GM12878 (cell line): ENCODE data around the gene IGF1R. TPM values are rescaled to one million over a fixed set of nuclear protein-coding genes. Genes with fewer than 3 reads are reported as not detected.

Experiments used
- ATAC-seq: fragments of 200-7000 bp; cut with Tn5 transposase; 3 replicates; pipeline ENCODE4 v1.9.1; 2020; ENCODE audit warnings: mild to moderate bottlenecking, moderate library complexity
- BruUV-seq: library from RNA; stranded (reverse); fragments of 400-500 nt; replicated peaks from 2 replicates; lab custom pipeline; 2021; lab: Mats Ljungman, UMichigan
- CTCF ChIA-PET: fragments of 300-600 bp; sonication (Branson Sonifier 250); formaldehyde crosslinking; extraction: SDS; loops from one replicate; lab custom pipeline; 2021; ENCODE audit warnings: inconsistent platforms; lab: Yijun Ruan, JAX
- POLR2A ChIA-PET: fragments of 350-600 bp; formaldehyde crosslinking; extraction: SDS; loops from one replicate; lab custom pipeline; 2021; ENCODE audit warnings: inconsistent platforms; lab: Charles Lee
- RAD21 ChIA-PET: fragments of 300-600 bp; sonication (Branson Sonifier 250); formaldehyde crosslinking; loops from one replicate; lab custom pipeline; 2023; ENCODE audit warnings: antibody characterized with exemption; ENCODE audit not compliant: unreplicated experiment; lab: Charles Lee
- SMC1A ChIA-PET: fragments of 300-600 bp; sonication (Branson Sonifier 250); formaldehyde crosslinking; loops from one replicate; lab custom pipeline; 2023; ENCODE audit not compliant: unreplicated experiment, uncharacterized antibody; lab: Charles Lee
- DNase-seq: peaks from one replicate; pipeline ENCODE4 v3.0.0-alpha.2; 2011; ENCODE audit warnings: low read depth, low spot score
- FAIRE-seq: peaks from 3 replicates; lab custom pipeline; 2011; peaks lifted over from hg19 to GRCh38; lab: Jason Lieb, UNC
- H2AFZ ChIP-seq: 2 replicates; pipeline ENCODE4 v1.6.0; 2011; ENCODE audit warnings: low read depth, low read length, control low read depth; ENCODE audit not compliant: control insufficient read depth
- H3K27ac ChIP-seq: 2 replicates; pipeline ENCODE4 v1.5.1; 2011; ENCODE audit warnings: control low read depth; ENCODE audit not compliant: control insufficient read depth, insufficient read depth
- H3K27me3 ChIP-seq, 2 experiments: replicated peaks in 1 of 2; 2 replicates each; pipeline versions ENCODE4 v1.6.0 to v1.6.1; 2011; ENCODE audit warnings: low read length in 1 of 2; ENCODE audit not compliant: control insufficient read depth in 2 of 2, insufficient read depth in 2 of 2
- H3K36me3 ChIP-seq, 2 experiments: 2 replicates each; pipeline ENCODE4 v1.5.1; 2011; ENCODE audit warnings: low read length in 1 of 2; ENCODE audit not compliant: control insufficient read depth in 2 of 2, insufficient read depth in 2 of 2
- H3K4me1 ChIP-seq: 2 replicates; pipeline ENCODE4 v1.6.1; 2011; ENCODE audit warnings: mild to moderate bottlenecking, low read length, moderate library complexity, mixed read lengths; ENCODE audit not compliant: control insufficient read depth, insufficient read depth
- H3K4me2 ChIP-seq: 2 replicates; pipeline ENCODE4 v1.6.0; 2011; ENCODE audit warnings: control low read depth; ENCODE audit not compliant: control insufficient read depth, insufficient read depth
- H3K4me3 ChIP-seq: fragments of 200-600 bp; sonication (generic); 2 replicates; pipeline ENCODE4 v1.5.1; 2016
- H3K79me2 ChIP-seq: 2 replicates; pipeline ENCODE4 v1.6.0; 2011; ENCODE audit warnings: low read length; ENCODE audit not compliant: control insufficient read depth, insufficient read depth
- H3K9ac ChIP-seq: 2 replicates; pipeline ENCODE4 v1.8.0; 2011; ENCODE audit warnings: low read length, control low read depth, mixed read lengths; ENCODE audit not compliant: control insufficient read depth, insufficient read depth
- H3K9me3 ChIP-seq: replicated peaks from 3 replicates; pipeline ENCODE4 v1.5.1; 2011; ENCODE audit warnings: mild to moderate bottlenecking, low read length; ENCODE audit not compliant: control insufficient read depth, insufficient read depth
- H4K20me1 ChIP-seq: 2 replicates; pipeline ENCODE4 v1.6.0; 2011; ENCODE audit not compliant: control insufficient read depth, insufficient read depth
- CEBPZ ChIP-seq: fragments of 150-350 bp; IDR thresholded peaks from 2 replicates; pipeline ENCODE4 v1.6.1; 2016; ENCODE audit warnings: low read depth, low read length
- CHD1 ChIP-seq: IDR thresholded peaks from 2 replicates; pipeline ENCODE4 v1.6.1; 2012; ENCODE audit warnings: low read depth, low read length, improper control_type of control experiment
- ESRRA ChIP-seq: IDR thresholded peaks from 2 replicates; pipeline ENCODE4 v1.6.1; 2012; ENCODE audit warnings: mild to moderate bottlenecking, low read length, improper control_type of control experiment
- KDM1A ChIP-seq: fragments of 200-600 bp; sonication (generic); IDR thresholded peaks from 2 replicates; pipeline ENCODE4 v1.6.1; 2016; ENCODE audit warnings: borderline replicate concordance
- PAX8 ChIP-seq: fragments of 450-650 bp; IDR thresholded peaks from 2 replicates; pipeline ENCODE4 v1.6.1; 2017; ENCODE audit warnings: mild to moderate bottlenecking, moderate library complexity
- RAD51 ChIP-seq: fragments of 450-650 bp; IDR thresholded peaks from 2 replicates; pipeline ENCODE4 v1.6.1; 2016; ENCODE audit warnings: moderate library complexity, mild to moderate bottlenecking, inconsistent platforms
- SP1 ChIP-seq: IDR thresholded peaks from one replicate; pipeline ENCODE4 v1.6.1; 2011; ENCODE audit warnings: low read depth, low read length
- SUZ12 ChIP-seq: fragments of 200-600 bp; sonication (generic); IDR thresholded peaks from one replicate; pipeline ENCODE4 v1.6.1; 2018; ENCODE audit warnings: antibody characterized with exemption, mild to moderate bottlenecking; ENCODE audit not compliant: unreplicated experiment
- ZBED1 ChIP-seq: IDR thresholded peaks from 2 replicates; pipeline ENCODE4 v1.6.1; 2016; ENCODE audit warnings: borderline replicate concordance
- ZSCAN29 ChIP-seq: fragments of 450-650 bp; IDR thresholded peaks from 2 replicates; pipeline ENCODE4 v1.6.1; 2017; ENCODE audit warnings: mild to moderate bottlenecking, moderate library complexity
- WGBS: methylation state at CpG from one replicate; pipeline ENCODE4 v1.1.6; 2016; ENCODE audit warnings: low lambda C conversion rate; ENCODE audit not compliant: insufficient replicate concordance, insufficient coverage; ENCODE audit errors: missing lambda C conversion rate; 5-methylcytosine and 5-hydroxymethylcytosine counted together
- in situ Hi-C: fragments of 300-500 bp; cut with MboI; formaldehyde crosslinking; loops from 9 replicates; pipeline ENCODE4 v1.14.3; 2018; ENCODE audit warnings: mixed read lengths
- intact Hi-C: fragments of 100-400 bp; cut with micrococcal nuclease; formaldehyde crosslinking; loops from one replicate; pipeline ENCODE4 v1.14.2; 2022; ENCODE audit not compliant: unreplicated experiment
- polyA plus RNA-seq, 11 experiments: library from polyadenylated mRNA; depleted of rRNA in 4 of 11; unstranded in 6 of 11; stranded (reverse) in 5 of 11; fragments of >200 nt; fragmentation: Nextera tagmentation in 4 of 11; fragmentation: Illumina TruSeq in 1 of 11; extraction: Ambion mirVana in 4 of 11; extraction: Trizol in 1 of 11; gene quantifications; 1 replicate in 1 of 11; 2 replicates in 10 of 11; pipeline versions ENCODE4 v1.2.1 to v1.2.3, GENCODE V29; 2011 to 2016; ENCODE audit warnings: inconsistent platforms in 2 of 11, missing spikeins in 2 of 11, low read depth in 1 of 11
- total RNA-seq, 4 experiments: library from RNA; depleted of rRNA in 3 of 4; stranded (reverse); fragments of >200 nt in 3 of 4; fragmentation: Illumina TruSeq in 1 of 4; extraction: Trizol in 1 of 4; gene quantifications; 2 replicates each; pipeline versions ENCODE4 v1.2.1 to v1.2.3, GENCODE V29; 2013 to 2021
- TF ChIP-seq, protein P1 (sequence below): IDR thresholded peaks from 2 replicates; pipeline ENCODE4 v1.6.1; 2012; ENCODE audit warnings: improper control_type of control experiment, low read depth, low read length; ENCODE audit not compliant: insufficient replicate concordance
- TF ChIP-seq, protein P2 (sequence below): IDR thresholded peaks from 2 replicates; pipeline ENCODE4 v1.6.1; 2011; ENCODE audit warnings: borderline replicate concordance, low read depth, mild to moderate bottlenecking, moderate library complexity, low read length; ENCODE audit not compliant: insufficient read depth, poor library complexity, severe bottlenecking

Gene IGF1R
- total and polyA plus RNA-seq, 10 of the 15 experiments (the other 5 are each of a cell fraction or from before 2014, with no cell fraction given), result 0.03 to 2.7 (median 0.66) TPM

GRCh38 chr15:99009741-99010330 lies 361.5 kb downstream of the IGF1R start:
- no peaks in the 10 kb centered on the region for H3K36me3 ChIP-seq
- no peak overlapping the region for H3K27ac ChIP-seq
- TF ChIP-seq SUZ12 (no peak), ZSCAN29 (no peak), CEBPZ (no peak), RAD51 (no peak), PAX8 (no peak), ESRRA (no peak), KDM1A (no peak), SP1 (no peak), ZBED1 (no peak), CHD1 (no peak)
- TF ChIP-seq, protein P1, sequence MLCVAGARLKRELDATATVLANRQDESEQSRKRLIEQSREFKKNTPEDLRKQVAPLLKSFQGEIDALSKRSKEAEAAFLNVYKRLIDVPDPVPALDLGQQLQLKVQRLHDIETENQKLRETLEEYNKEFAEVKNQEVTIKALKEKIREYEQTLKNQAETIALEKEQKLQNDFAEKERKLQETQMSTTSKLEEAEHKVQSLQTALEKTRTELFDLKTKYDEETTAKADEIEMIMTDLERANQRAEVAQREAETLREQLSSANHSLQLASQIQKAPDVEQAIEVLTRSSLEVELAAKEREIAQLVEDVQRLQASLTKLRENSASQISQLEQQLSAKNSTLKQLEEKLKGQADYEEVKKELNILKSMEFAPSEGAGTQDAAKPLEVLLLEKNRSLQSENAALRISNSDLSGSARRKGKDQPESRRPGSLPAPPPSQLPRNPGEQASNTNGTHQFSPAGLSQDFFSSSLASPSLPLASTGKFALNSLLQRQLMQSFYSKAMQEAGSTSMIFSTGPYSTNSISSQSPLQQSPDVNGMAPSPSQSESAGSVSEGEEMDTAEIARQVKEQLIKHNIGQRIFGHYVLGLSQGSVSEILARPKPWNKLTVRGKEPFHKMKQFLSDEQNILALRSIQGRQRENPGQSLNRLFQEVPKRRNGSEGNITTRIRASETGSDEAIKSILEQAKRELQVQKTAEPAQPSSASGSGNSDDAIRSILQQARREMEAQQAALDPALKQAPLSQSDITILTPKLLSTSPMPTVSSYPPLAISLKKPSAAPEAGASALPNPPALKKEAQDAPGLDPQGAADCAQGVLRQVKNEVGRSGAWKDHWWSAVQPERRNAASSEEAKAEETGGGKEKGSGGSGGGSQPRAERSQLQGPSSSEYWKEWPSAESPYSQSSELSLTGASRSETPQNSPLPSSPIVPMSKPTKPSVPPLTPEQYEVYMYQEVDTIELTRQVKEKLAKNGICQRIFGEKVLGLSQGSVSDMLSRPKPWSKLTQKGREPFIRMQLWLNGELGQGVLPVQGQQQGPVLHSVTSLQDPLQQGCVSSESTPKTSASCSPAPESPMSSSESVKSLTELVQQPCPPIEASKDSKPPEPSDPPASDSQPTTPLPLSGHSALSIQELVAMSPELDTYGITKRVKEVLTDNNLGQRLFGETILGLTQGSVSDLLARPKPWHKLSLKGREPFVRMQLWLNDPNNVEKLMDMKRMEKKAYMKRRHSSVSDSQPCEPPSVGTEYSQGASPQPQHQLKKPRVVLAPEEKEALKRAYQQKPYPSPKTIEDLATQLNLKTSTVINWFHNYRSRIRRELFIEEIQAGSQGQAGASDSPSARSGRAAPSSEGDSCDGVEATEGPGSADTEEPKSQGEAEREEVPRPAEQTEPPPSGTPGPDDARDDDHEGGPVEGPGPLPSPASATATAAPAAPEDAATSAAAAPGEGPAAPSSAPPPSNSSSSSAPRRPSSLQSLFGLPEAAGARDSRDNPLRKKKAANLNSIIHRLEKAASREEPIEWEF, result no peak
- TF ChIP-seq, protein P2, sequence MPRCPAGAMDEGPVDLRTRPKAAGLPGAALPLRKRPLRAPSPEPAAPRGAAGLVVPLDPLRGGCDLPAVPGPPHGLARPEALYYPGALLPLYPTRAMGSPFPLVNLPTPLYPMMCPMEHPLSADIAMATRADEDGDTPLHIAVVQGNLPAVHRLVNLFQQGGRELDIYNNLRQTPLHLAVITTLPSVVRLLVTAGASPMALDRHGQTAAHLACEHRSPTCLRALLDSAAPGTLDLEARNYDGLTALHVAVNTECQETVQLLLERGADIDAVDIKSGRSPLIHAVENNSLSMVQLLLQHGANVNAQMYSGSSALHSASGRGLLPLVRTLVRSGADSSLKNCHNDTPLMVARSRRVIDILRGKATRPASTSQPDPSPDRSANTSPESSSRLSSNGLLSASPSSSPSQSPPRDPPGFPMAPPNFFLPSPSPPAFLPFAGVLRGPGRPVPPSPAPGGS, result no peak
- H3K4me1 ChIP-seq, result no peaks in the 10 kb centered on the region
- in situ Hi-C loops (no loop called here), intact Hi-C loops (no loop called here)
- SMC1A ChIA-PET, result interaction anchor here (0.7 to 1.9 kb wide), 6 partner anchors 16 to 73 kb away, joined by 4 to 5 read pairs (median 4); no protein-coding TSS in a partner anchor
- no peaks in the 10 kb centered on the region for H3K79me2 ChIP-seq
- no peak overlapping the region for H3K4me3 ChIP-seq
- RAD21 ChIA-PET, result no interaction called here
- POLR2A ChIA-PET, result no interaction called here
- ATAC-seq, result no peak
- no peak overlapping the region for H3K4me2 ChIP-seq
- H3K27me3 ChIP-seq, result no peaks in the 10 kb centered on the region
- H4K20me1 ChIP-seq, result no peaks in the 10 kb centered on the region
- WGBS, result 45% methylated on average over 8 of the region's 8 CpGs
- no peak overlapping the region for H2AFZ ChIP-seq
- CTCF ChIA-PET, result interaction anchor here (0.9 kb wide), 1 partner anchor 67 kb away, joined by 3 read pairs; no protein-coding TSS in a partner anchor
- peaks cover 1% of the 10 kb centered on the region; the same call in 1 of the 3 replicates for H3K9me3 ChIP-seq
- FAIRE-seq, result no peak
- H3K9ac ChIP-seq, result no peak overlapping the region
- BruUV-seq, result no TSS peak
- no peak for DNase-seq
